IPS-18a (cell line): ENCODE data around the gene RAPGEF2.

Experiments used
- H3K27ac ChIP-seq: one replicate; pipeline ENCODE4 v1.5.1; 2013; ENCODE audit warnings: low read length
- H3K27me3 ChIP-seq: one replicate; pipeline ENCODE4 v1.6.1; 2013; ENCODE audit warnings: mild to moderate bottlenecking, low read length; ENCODE audit not compliant: control insufficient read depth, insufficient read depth
- H3K36me3 ChIP-seq: one replicate; pipeline ENCODE4 v1.6.1; 2013; ENCODE audit warnings: low read depth, low read length; ENCODE audit not compliant: control insufficient read depth
- H3K4me1 ChIP-seq: one replicate; pipeline ENCODE4 v1.6.1; 2013; ENCODE audit warnings: low read depth, low read length; ENCODE audit not compliant: control insufficient read depth
- H3K4me3 ChIP-seq: one replicate; pipeline ENCODE4 v1.5.1; 2013; ENCODE audit warnings: low read length
- H3K9ac ChIP-seq: one replicate; pipeline ENCODE4 v1.6.1; 2013; ENCODE audit warnings: mild to moderate bottlenecking, low read length, moderate library complexity
- H3K9me3 ChIP-seq: one replicate; pipeline ENCODE4 v1.6.1; 2013; ENCODE audit warnings: low read depth, low read length; ENCODE audit not compliant: control insufficient read depth

Gene RAPGEF2

GRCh38 chr4:159209249-159209648 lies 106.4 kb downstream of the RAPGEF2 start:
- H3K36me3 ChIP-seq: peaks cover 3% of the 10 kb centered on the region

GRCh38 chr4:159210975-159211374 lies 108.1 kb downstream of the RAPGEF2 start:
- H3K9me3 ChIP-seq: no peaks in the 10 kb centered on the region
- H3K4me3 ChIP-seq: no peak overlapping the region
- peaks cover 3% of the 10 kb centered on the region for H3K36me3 ChIP-seq
- H3K4me1 ChIP-seq: no peaks in the 10 kb centered on the region
- H3K9ac ChIP-seq: no peak overlapping the region
- H3K27me3 ChIP-seq: no peaks in the 10 kb centered on the region
- H3K27ac ChIP-seq: no peak overlapping the region

More at GRCh38 chr4:159209249-159209648, 106.4 kb downstream of the RAPGEF2 start:
- H3K9ac ChIP-seq: no peak overlapping the region
- H3K27ac ChIP-seq: no peak overlapping the region
- no peak overlapping the region for H3K4me3 ChIP-seq
- peaks cover 5% of the 10 kb centered on the region for H3K4me1 ChIP-seq
- H3K27me3 ChIP-seq: no peaks in the 10 kb centered on the region
- H3K9me3 ChIP-seq: no peaks in the 10 kb centered on the region

DNA sequence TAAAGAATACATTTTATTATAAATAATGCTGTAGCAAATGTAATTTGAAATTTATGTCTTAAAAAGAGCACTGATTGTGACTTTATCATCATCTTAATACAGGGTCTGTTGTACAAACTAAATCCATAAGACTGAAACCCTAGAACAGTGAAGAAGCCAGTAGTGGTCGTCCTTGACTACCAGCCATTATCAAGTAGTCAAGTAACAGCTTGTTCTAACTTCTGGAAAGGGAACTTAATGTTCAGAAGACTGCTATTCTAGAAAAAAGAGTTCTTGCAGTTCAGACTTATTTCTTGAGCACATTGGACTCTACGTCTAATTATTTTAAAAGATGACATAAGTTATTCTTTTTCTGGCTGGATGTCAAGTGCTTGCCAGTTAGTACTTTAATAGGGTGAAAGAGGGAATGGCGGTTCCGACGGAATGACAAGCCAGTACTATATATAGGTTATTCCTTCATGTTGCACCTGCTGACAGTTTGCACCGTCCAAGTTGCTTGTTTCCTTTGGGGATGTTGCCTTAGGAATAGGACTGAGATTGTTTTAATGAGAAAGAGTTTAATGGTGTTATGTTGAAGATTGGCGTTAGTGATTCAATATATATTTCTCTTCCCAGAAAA lies 109.9 kb downstream of the RAPGEF2 start:
- H3K9ac ChIP-seq: no peak overlapping the region
- no peak overlapping the region for H3K4me3 ChIP-seq
- H3K27me3 ChIP-seq: no peaks in the 10 kb centered on the region
- no peaks in the 10 kb centered on the region for H3K9me3 ChIP-seq
- H3K27ac ChIP-seq: no peak overlapping the region
- H3K4me1 ChIP-seq: no peaks in the 10 kb centered on the region
- H3K36me3 ChIP-seq: peaks cover 3% of the 10 kb centered on the region

- no peak overlapping the region for H3K9ac ChIP-seq
- no peaks in the 10 kb centered on the region for H3K36me3 ChIP-seq
- H3K27ac ChIP-seq: no peak overlapping the region
- no peak overlapping the region for H3K4me3 ChIP-seq
- H3K4me1 ChIP-seq: no peaks in the 10 kb centered on the region
- H3K27me3 ChIP-seq: no peaks in the 10 kb centered on the region
- no peaks in the 10 kb centered on the region for H3K9me3 ChIP-seq
Observed at GRCh38 chr4:159216834-159217233, 114.0 kb downstream of the RAPGEF2 start.

GRCh38 chr4:159219862-159220261 lies 117.0 kb downstream of the RAPGEF2 start:
- no peaks in the 10 kb centered on the region for H3K36me3 ChIP-seq
- no peaks in the 10 kb centered on the region for H3K9me3 ChIP-seq
- H3K9ac ChIP-seq: no peak overlapping the region
- H3K27me3 ChIP-seq: no peaks in the 10 kb centered on the region
- H3K4me1 ChIP-seq: peaks cover 8% of the 10 kb centered on the region
- H3K27ac ChIP-seq: no peak overlapping the region
- H3K4me3 ChIP-seq: no peak overlapping the region

- no peaks in the 10 kb centered on the region for H3K27me3 ChIP-seq
- H3K36me3 ChIP-seq: no peaks in the 10 kb centered on the region
- H3K4me1 ChIP-seq: peaks cover 8% of the 10 kb centered on the region
- no peaks in the 10 kb centered on the region for H3K9me3 ChIP-seq
- H3K4me3 ChIP-seq: no peak overlapping the region
- H3K27ac ChIP-seq: no peak overlapping the region
- no peak overlapping the region for H3K9ac ChIP-seq
Observed at GRCh38 chr4:159220353-159220752, 117.5 kb downstream of the RAPGEF2 start.

DNA sequence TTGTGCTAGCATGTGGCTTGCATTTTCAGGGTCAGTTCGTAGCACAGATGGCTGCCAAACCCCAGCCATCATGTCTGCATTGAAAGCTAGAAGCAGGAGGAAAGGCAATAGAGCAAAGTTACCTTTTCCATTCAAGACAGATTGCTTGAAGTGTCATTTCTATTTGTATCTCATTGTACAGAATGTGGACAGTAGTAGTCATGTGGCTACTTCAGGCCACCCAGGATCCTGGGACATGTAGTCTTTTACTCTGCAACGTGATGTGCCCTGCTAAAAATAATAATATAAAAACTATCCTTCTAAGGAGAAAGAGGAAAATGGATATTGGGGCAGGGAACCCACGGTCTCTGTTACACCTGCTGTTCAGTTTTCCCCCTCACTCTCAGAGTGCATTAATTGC lies 118.4 kb downstream of the RAPGEF2 start:
- Histone ChIP-seq H3K27ac (no peak overlapping the region), H3K9ac (no peak overlapping the region), H3K4me1 (peaks cover 8% of the 10 kb centered on the region), H3K9me3 (no peaks in the 10 kb centered on the region), H3K4me3 (no peak overlapping the region), H3K27me3 (no peaks in the 10 kb centered on the region), H3K36me3 (no peaks in the 10 kb centered on the region)

DNA sequence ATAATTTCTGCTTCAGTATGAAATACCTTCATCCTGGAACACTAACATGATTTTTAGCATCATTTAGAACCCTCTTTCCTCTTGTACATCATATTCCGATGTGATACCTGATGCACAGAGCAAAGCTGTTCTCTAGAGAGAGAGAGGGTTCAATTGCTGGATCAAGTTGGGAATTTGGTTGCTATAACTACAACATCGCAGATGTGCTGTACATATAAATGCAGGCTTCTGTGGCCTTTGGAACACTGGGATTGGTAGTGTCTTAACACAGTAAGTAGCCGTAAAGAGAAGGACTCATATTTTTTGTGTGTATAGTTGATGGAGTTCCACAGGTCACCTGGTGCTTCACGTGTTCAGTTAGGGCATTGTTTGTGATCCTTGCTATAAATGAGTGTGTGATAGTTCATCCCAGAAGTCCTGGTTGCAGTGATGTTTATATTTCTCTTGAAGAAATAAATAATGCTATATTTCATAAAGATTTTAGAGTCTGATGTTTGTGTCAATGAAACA lies 119.2 kb downstream of the RAPGEF2 start:
- Histone ChIP-seq H3K9me3 (no peaks in the 10 kb centered on the region), H3K27me3 (no peaks in the 10 kb centered on the region), H3K4me3 (no peak overlapping the region), H3K4me1 (peaks cover 8% of the 10 kb centered on the region), H3K9ac (no peak overlapping the region), H3K27ac (no peak overlapping the region), H3K36me3 (no peaks in the 10 kb centered on the region)

GRCh38 chr4:159224408-159224807 lies 121.5 kb downstream of the RAPGEF2 start:
- H3K9ac ChIP-seq: no peak overlapping the region
- no peaks in the 10 kb centered on the region for H3K27me3 ChIP-seq
- H3K4me3 ChIP-seq: no peak overlapping the region
- H3K4me1 ChIP-seq: peaks cover 23% of the 10 kb centered on the region
- H3K36me3 ChIP-seq: no peaks in the 10 kb centered on the region
- H3K27ac ChIP-seq: no peak overlapping the region
- H3K9me3 ChIP-seq: no peaks in the 10 kb centered on the region

DNA sequence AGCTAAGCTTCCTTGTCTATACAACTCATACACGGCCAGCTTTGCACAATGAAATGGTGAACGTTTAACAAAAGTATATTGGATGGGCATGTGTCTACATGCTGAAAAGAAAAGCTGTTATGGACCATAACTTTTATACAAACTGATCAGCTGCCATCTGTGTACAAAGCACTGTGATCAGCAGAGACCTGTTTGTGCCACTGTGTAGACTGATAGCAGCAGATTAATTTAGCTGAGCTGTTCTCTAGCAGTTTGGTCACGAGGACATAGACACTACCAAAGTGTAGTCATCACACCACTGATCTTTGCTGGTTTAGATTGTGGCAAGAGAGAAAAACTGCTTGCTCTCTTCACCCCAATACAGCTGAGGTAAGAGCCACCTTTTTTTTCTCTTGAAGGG lies 124.5 kb downstream of the RAPGEF2 start:
- Histone ChIP-seq H3K36me3 (no peaks in the 10 kb centered on the region), H3K27me3 (no peaks in the 10 kb centered on the region), H3K4me3 (no peak overlapping the region), H3K27ac (no peak overlapping the region), H3K9ac (no peak overlapping the region), H3K9me3 (no peaks in the 10 kb centered on the region), H3K4me1 (peaks cover 36% of the 10 kb centered on the region)

DNA sequence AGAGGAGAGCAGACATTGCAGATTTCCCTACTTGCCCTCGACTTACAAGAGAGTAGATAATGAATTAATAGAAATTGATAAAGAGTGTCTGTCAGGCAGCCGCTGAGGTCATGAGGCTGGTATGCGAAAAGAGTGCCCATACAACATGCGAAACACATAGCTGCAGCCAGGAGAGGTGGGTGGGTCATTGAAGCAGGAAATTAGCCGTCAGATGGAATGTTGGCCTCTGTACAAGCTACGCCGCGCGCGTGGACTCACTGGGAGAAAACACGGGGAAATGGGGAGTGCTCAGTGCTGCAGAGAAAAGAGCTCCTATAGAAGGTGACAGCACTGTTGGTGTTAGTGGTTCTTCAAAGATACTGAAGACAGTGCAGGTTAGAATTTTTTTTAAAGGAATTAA lies 125.1 kb downstream of the RAPGEF2 start:
- Histone ChIP-seq H3K4me1 (peaks cover 42% of the 10 kb centered on the region), H3K4me3 (no peak overlapping the region), H3K36me3 (no peaks in the 10 kb centered on the region), H3K9ac (no peak overlapping the region), H3K9me3 (no peaks in the 10 kb centered on the region), H3K27ac (no peak overlapping the region), H3K27me3 (no peaks in the 10 kb centered on the region)

GRCh38 chr4:159229164-159229563 lies 126.3 kb downstream of the RAPGEF2 start:
- Histone ChIP-seq H3K27ac (no peak overlapping the region), H3K36me3 (no peaks in the 10 kb centered on the region), H3K27me3 (no peaks in the 10 kb centered on the region), H3K9me3 (no peaks in the 10 kb centered on the region), H3K9ac (no peak overlapping the region), H3K4me1 (peaks cover 44% of the 10 kb centered on the region), H3K4me3 (no peak overlapping the region)
